GM12892 (cell line): Measurements from ENCODE around the gene REG4. TPM values are rescaled to one million over a fixed set of nuclear protein-coding genes. Genes with fewer than 3 reads are reported as not detected.
"Not testable (repeated sequence)": the region's sequence is repeated elsewhere in the genome, so short reads cannot be mapped to it uniquely, and the experiment has no call there.

ENCODE experiments used
- DNase-seq: peaks from one replicate; pipeline ENCODE4 v3.0.0; 2011; ENCODE audit not compliant: insufficient read length
- FAIRE-seq: peaks from 2 replicates; lab custom pipeline; 2011; peaks lifted over from hg19 to GRCh38; lab: Jason Lieb, UNC
- POLR2A ChIP-seq: IDR thresholded peaks from 2 replicates; pipeline ENCODE4 v1.6.1; 2011; ENCODE audit warnings: low read depth, low read length, control low read depth
- POLR2AphosphoS5 ChIP-seq: IDR thresholded peaks from 2 replicates; pipeline ENCODE4 v1.6.1; 2011; ENCODE audit warnings: low read depth, low read length, control low read depth
- TAF1 ChIP-seq: IDR thresholded peaks from 2 replicates; pipeline ENCODE4 v1.6.1; 2011; ENCODE audit warnings: low read depth, mild to moderate bottlenecking, control low read depth, low read length, borderline replicate concordance
- polyA plus RNA-seq: library from polyadenylated mRNA; unstranded; fragments of >200 nt; gene quantifications from one replicate; pipeline ENCODE4 v1.2.1, GENCODE V29; 2012; ENCODE audit warnings: missing spikeins, inconsistent platforms; ENCODE audit not compliant: missing spikeins

REG4 gene
- polyA plus RNA-seq = not detected

DNA sequence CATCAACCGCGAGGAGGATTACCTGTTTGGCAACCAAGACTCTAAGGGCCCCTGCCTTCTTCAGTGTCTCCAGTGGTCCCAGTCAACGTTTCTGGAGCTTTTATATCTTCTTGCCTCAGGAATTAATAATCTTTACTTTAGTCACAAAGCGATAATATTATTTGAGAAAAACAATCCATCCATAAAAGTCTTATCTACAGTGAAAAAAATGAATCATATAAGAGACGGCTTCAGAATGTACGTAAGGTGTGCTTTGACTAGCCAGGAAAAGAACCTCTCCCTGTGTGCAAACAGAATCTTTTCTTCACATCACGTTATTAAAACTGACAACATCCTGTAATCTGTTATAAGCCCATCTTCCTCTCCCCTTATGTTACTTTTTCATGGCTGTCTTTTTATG lies at the start of gene REG4:
REG4 (minus strand) TSS at position 74 of the 400 bp plus-strand sequence. CDS start 2,691 bp downstream, outside the sequence.
- FAIRE-seq = no peak
- TF ChIP-seq TAF1 (no peak), POLR2AphosphoS5 (no peak), POLR2A (no peak)
- DNase-seq = no peak

DNA sequence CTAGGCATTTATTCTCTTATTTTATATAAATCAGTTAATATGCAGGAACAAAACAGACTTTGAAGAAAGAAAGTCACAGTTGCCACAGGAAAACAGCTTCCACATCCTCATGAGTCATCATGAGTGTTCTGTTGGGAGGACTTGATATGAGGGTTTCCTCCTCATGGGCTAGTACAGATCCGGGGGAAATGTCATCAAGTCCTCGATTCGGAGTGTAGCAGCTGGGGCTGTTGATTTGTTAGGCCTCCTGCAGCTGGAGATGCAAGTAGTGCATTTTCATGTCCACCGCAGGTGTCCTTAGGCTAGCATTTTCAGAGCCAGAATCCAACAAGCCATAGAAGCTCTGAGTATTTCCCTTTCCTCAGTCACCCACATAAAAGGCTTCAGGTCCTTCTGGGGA lies 48.4 kb upstream of the REG4 start:
- FAIRE-seq (no peak), DNase-seq (no peak)
- TF ChIP-seq TAF1 (no peak), POLR2AphosphoS5 (no peak)

DNA sequence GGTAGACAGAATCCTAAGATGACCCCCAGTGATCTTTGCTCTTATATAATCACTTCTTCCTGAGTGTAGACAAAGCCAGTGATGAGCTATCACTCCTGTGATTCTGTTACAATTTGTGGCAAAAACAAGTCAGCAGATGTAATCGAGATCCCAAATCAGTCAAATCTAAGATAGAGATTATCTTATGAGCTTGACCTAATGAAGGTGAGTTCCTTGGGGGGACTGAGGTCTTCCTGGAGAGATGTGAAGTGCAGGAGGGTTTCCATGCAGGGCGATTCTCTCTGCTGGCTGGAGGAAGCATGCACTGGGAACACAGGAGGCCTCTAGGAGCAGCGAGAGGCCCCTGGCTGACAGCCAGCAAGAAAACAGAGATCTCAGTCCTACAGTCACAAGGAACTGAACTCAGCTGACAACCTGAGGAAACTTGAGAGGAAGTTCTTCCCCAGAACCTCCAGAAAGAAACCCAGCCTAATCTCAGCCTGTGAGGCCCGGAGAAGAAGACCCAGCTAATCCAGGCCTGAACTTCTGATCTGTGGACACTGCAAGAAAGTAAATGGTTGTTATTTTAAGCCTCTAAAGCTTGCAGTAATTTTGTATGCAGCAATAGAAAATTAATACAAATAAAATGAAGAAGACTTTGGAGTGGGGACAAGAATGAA lies 47.4 kb upstream of the REG4 start:
- FAIRE-seq, DNase-seq: not testable (repeated sequence)

DNA sequence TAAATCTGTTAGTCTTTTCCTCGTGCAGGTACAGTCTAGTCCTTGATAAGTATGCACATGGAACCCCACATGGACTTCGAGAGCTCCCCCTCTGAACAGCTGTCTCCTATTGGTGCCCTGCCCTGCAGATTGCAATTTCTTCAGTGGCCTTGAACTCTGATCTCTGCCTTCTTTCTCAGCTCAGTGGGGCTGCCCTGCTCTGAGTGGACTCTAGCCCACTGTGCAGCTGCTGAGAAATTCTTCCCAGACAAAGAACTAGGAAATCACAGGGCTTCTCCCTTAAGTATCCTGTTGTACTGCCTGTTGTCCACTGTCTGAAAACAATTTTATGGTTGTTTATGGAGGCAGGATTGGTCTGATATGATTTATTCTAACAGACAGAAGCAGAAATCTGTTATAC lies 46.9 kb upstream of the REG4 start:
- no peak for FAIRE-seq
- DNase-seq = no peak
- no peak for TF ChIP-seq POLR2A
- no peak for TF ChIP-seq TAF1
- TF ChIP-seq POLR2AphosphoS5 = no peak

DNA sequence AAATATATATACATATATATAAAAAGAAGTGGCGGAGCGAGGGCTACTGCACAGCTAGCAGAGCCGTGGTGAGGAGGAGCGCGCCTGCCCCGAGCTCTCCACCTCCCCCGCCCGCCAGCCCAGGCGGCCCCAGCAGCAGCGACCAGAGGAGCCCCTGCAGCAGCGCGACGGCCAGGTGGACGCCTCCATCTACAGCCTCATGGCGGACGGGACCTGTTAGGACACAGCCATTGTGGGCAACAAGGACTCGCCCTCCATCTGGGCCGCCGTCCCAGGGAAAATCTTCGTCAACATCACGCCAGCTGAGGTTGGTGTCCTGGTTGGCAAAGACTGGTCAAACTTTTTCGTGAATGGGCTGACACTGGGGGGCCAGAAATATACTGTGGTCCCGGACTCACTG lies 41.9 kb upstream of the REG4 start:
- FAIRE-seq (no peak), DNase-seq (no peak)
- TF ChIP-seq TAF1 = no peak
- no peak for TF ChIP-seq POLR2AphosphoS5

DNA sequence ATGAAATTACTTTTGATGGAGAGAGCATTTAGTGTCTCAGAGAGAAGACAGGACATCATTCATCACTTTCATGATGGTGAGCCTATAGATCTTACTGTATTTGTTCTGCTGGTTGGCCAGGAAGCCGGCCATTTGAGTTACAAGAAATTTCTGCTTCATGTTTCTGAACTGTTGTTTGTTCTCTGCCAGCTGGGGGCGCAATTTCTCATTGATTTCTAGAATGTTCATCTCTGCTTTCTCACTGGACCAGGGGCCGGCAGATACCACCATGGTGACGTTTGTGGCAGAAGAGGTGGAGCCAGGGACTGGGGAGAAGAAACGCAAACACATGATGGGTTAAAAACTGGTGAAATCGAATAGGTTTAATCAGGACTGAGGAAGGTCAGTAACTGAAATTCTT lies 32.9 kb upstream of the REG4 start:
- FAIRE-seq, DNase-seq: not testable (repeated sequence)

DNA sequence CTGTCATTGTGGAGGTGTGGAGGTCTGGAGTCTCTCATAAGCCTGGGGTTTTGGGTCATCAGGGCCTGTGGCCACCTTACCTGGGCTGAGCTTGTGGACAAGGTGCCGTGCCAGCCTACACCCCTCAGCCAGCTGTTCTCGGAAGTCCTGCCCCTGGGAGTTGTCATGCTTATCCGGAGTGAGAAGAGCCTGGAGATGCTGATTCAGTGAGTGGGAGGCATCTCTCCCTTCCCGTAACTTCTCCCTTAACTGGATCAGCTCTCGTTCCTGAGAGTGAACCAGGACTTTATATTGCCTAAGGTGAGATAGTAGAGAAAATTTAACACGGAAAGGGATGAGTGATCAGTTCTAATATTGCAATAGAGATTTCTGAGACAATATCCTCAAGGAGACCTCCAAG lies 30.0 kb upstream of the REG4 start:
- FAIRE-seq (no peak), DNase-seq (no peak)
- no peak for TF ChIP-seq TAF1
- no peak for TF ChIP-seq POLR2A
- TF ChIP-seq POLR2AphosphoS5 = no peak

DNA sequence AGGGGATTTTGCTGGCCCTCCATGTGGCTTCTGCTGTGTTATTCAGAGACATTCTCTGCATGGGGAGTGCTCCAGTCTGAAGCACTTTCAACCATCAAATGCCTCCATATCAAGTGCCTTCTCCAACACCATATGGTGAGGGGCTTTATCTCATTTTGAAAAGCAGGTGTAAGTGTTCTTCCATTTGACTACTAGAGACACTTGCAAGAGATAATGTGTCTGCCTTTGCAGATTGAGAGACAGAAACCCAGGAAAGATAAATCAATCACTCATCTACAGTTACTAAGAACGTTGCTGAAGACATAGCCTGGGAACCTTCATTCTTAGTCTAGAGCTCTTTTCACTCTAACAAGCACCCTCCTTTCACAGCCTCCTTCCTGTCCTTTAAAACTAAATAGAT lies 29.5 kb upstream of the REG4 start:
- FAIRE-seq = no peak
- TF ChIP-seq POLR2A (no peak), TAF1 (no peak), POLR2AphosphoS5 (no peak)

DNA sequence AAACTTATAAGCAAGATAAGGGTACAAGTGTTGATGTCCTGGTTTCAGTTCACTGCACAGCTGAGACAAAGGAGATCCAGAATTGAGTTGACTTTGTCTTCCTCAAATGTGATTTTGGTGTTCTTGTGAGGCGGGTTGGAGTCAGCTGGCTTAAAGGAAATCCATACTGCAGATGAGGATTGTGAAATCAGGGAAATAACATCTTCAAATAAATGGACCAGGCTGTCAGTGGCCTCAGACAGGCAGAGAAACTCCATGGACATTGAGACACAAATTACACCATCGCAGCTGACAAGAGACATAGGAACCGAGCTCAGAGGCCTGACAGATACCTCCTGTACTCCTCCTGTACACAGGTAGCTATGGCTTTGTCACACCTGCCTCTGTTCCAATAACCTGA lies 27.0 kb upstream of the REG4 start:
- FAIRE-seq = no peak
- DNase-seq = no peak
- TF ChIP-seq POLR2A (no peak), TAF1 (no peak), POLR2AphosphoS5 (no peak)

More for the DNA sequence above, 29.5 kb upstream of the REG4 start:
- DNase-seq = no peak

DNA sequence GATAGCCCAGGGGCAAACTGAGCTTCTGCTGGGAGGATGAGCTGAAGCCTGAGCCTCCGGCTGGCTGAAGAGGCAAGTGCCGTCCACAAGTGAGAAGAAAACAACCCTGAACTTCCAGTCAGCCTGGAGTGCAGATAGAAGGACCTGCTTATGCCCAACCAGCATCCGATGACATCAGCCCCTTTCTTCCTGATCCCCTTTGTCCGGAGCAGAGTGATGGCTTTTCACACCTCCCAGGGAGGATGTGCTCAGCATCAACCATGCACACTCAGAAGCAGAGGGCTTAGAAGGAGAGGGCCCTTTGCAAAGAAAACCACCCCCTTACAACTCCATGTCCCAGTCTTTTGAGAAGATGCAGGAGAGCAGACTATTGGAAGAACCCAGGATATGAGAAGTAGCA lies 23.7 kb upstream of the REG4 start:
- DNase-seq = no peak
- FAIRE-seq = no peak
- TF ChIP-seq TAF1 (no peak), POLR2AphosphoS5 (no peak), POLR2A (no peak)

DNA sequence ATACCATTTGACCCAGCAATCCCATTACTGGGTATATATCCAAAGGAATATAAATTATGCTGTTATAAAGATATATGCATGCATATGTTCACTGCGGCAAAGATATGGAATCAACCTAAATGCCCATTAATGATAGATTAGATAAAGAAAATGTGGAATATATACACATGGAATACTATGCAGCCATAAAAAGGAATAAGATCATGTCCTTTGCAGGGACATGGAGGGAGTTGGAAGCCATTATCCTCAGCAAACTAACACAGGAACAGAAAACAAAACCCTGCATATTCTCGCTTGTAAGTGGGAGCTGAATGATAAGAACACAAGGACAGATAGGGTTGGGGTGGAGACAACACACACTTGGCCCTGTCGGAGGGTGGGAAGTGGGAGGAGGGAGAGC lies 19.8 kb upstream of the REG4 start:
- DNase-seq = no peak
- TF ChIP-seq POLR2AphosphoS5 (no peak), POLR2A (no peak), TAF1 (no peak)
- FAIRE-seq = no peak

DNA sequence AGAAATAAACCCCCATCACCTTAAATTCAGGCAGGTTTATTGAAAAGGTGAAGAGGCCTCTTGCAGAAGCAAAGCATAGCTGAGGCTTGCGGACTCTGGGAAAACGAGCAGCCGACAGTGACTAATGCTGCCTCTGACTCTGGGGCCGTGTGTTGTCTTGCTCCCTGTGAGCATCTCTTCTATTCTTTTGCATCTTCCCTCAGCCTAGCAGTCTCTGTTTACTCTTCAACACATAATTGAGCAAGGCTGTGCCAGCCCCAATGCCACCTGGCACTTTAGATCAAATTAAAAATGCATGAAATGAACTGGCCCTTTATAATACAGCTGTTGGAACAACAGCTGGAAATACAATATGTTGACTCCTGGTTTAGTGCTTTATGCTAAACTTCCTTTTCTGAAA lies 18.4 kb upstream of the REG4 start:
- FAIRE-seq (no peak), DNase-seq (no peak)
- TF ChIP-seq POLR2AphosphoS5 = no peak
- no peak for TF ChIP-seq POLR2A
- TF ChIP-seq TAF1 = no peak

DNA sequence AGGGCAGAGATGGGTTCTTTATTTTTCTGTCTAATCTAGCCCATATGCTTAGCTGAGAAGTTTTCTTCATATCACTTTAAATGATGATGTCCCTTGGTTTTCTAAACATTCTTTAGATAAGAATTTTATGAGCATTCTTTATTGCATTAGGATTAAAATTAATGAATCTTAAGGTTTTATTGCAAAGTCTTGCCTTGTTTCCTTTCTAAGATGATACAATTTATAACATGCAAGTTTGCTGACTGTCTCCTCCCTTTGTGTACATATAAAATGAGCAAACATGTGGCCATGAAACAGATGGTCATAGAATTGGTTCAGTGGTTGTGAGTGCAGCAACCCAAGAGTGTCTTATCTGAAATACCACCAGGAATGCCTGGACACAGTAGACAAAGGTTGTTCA lies 17.7 kb upstream of the REG4 start:
- FAIRE-seq, DNase-seq: not testable (repeated sequence)

DNA sequence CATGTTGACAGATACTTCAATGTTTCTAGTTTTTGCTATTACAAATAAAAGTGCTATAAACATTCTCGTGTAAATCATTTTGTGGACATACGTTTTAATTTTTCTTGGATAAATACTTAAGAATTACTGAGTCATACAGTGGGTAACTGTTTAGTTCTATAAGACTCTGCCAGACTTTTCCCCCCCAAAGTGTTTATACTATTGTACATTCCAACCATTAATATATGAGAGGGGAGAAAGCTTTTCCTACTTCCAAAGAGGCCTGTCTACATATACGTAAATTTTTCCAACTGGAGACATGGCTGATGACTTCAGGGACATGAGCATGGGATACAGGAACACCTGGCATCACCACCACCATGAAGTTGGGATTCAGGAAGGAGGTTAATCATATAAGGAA lies 17.0 kb upstream of the REG4 start:
- DNase-seq (no peak), FAIRE-seq (no peak)
- TF ChIP-seq TAF1 = no peak
- no peak for TF ChIP-seq POLR2A
- TF ChIP-seq POLR2AphosphoS5 = no peak
